GM23338 (cell line): ENCODE data around the gene TCP11L2. TPM values are rescaled to one million over a fixed set of nuclear protein-coding genes. Genes with fewer than 3 reads are reported as not detected.
A peak's percentile ranks its signal among the peaks of the same experiment; 100 is the strongest.

Experiments
- ATAC-seq: fragments of 200-7000 bp; cut with Tn5 transposase; 3 replicates; pipeline ENCODE4 v1.9.1; 2020
- DNase-seq: peaks from one replicate; pipeline ENCODE4 v3.0.0-alpha.2; 2015; ENCODE audit warnings: low spot score
- H2AFZ ChIP-seq: fragments of 200-600 bp; sonication (generic); 2 replicates; pipeline ENCODE4 v1.8.0; 2016; ENCODE audit warnings: antibody characterized with exemption, mild to moderate bottlenecking, moderate library complexity
- H3F3A ChIP-seq: fragments of 200-600 bp; sonication (generic); replicated peaks from 2 replicates; pipeline ENCODE4 v1.8.0; 2017; ENCODE audit warnings: antibody characterized with exemption, mixed run types, low read depth
- H3K27ac ChIP-seq: fragments of 200-600 bp; sonication (generic); 2 replicates; pipeline ENCODE4 v1.6.1; 2016; ENCODE audit warnings: low read depth
- H3K27me3 ChIP-seq: fragments of 200-600 bp; sonication (generic); 2 replicates; pipeline ENCODE4 v1.8.0; 2016; ENCODE audit warnings: mild to moderate bottlenecking, mixed run types, moderate library complexity; ENCODE audit not compliant: insufficient read depth
- H3K36me3 ChIP-seq: fragments of 200-600 bp; sonication (generic); 2 replicates; pipeline ENCODE4 v1.8.0; 2016; ENCODE audit warnings: mild to moderate bottlenecking; ENCODE audit not compliant: insufficient read depth
- H3K4me1 ChIP-seq: fragments of 200-600 bp; sonication (generic); 2 replicates; pipeline ENCODE4 v1.8.0; 2016; ENCODE audit warnings: mild to moderate bottlenecking, moderate library complexity; ENCODE audit not compliant: insufficient read depth
- H3K4me2 ChIP-seq: fragments of 200-600 bp; sonication (generic); 2 replicates; pipeline ENCODE4 v1.7.1; 2017; ENCODE audit warnings: mixed run types
- H3K4me3 ChIP-seq: fragments of 200-600 bp; sonication (generic); 2 replicates; pipeline ENCODE4 v1.6.1; 2016; ENCODE audit warnings: mixed run types
- H3K79me2 ChIP-seq: fragments of 200-600 bp; sonication (generic); replicated peaks from 2 replicates; pipeline ENCODE4 v1.8.0; 2017; ENCODE audit warnings: mild to moderate bottlenecking; ENCODE audit not compliant: insufficient read depth
- H3K9me2 ChIP-seq: fragments of 200-600 bp; sonication (generic); 2 replicates; pipeline ENCODE4 v1.8.0; 2017; ENCODE audit not compliant: insufficient read depth
- H4K20me1 ChIP-seq: fragments of 200-600 bp; sonication (generic); replicated peaks from 2 replicates; pipeline ENCODE4 v1.8.0; 2017; ENCODE audit warnings: mild to moderate bottlenecking; ENCODE audit not compliant: insufficient read depth
- H3K27ac Mint-ChIP-seq: 2 replicates; pipeline ENCODE4 v1.8.0; 2020; ENCODE audit warnings: inconsistent platforms, mild to moderate bottlenecking, moderate library complexity, mixed read lengths
- H3K27me3 Mint-ChIP-seq: 3 replicates; pipeline ENCODE4 v1.8.0; 2022; ENCODE audit warnings: low read depth, mild to moderate bottlenecking, moderate library complexity, mixed read lengths, inconsistent platforms; ENCODE audit not compliant: insufficient read depth, poor library complexity
- H3K36me3 Mint-ChIP-seq: 3 replicates; pipeline ENCODE4 v1.8.0; 2021; ENCODE audit warnings: low read depth, mild to moderate bottlenecking, inconsistent platforms, moderate library complexity, mixed read lengths
- H3K4me1 Mint-ChIP-seq: 3 replicates; pipeline ENCODE4 v1.8.0; 2020; ENCODE audit warnings: mild to moderate bottlenecking, inconsistent platforms, mixed read lengths
- H3K4me3 Mint-ChIP-seq: 3 replicates; pipeline ENCODE4 v1.8.0; 2021; ENCODE audit warnings: moderate library complexity, mild to moderate bottlenecking, inconsistent platforms, mixed read lengths
- H3K9me3 Mint-ChIP-seq: 3 replicates; pipeline ENCODE4 v1.8.0; 2020; ENCODE audit warnings: moderate library complexity, mild to moderate bottlenecking, inconsistent platforms, mixed read lengths
- CREB1 ChIP-seq: fragments of 250-450 bp; sonication (Bioruptor Pico); IDR thresholded peaks from 2 replicates; pipeline ENCODE4 v1.5.0; 2020; ENCODE audit warnings: low read depth, mild to moderate bottlenecking, moderate library complexity
- CTCF ChIP-seq, 2 experiments: fragments of 200-600 bp in 1 of 2; sonication (generic) in 1 of 2; conservative IDR thresholded peaks; 2 replicates each; pipeline versions ENCODE4 v1.5.1 to v1.6.1; 2016 to 2017; ENCODE audit warnings: antibody characterized with exemption in 2 of 2, low read depth in 2 of 2, mild to moderate bottlenecking in 2 of 2, moderate library complexity in 1 of 2
- EZH2 ChIP-seq: fragments of 200-600 bp; sonication (generic); IDR thresholded peaks from one replicate; pipeline ENCODE4 v1.8.0; 2017; ENCODE audit warnings: antibody characterized with exemption, mild to moderate bottlenecking, low read depth; ENCODE audit not compliant: unreplicated experiment
- EZH2phosphoT487 ChIP-seq: fragments of 200-600 bp; sonication (generic); IDR thresholded peaks from one replicate; pipeline ENCODE4 v1.8.1; 2018; ENCODE audit warnings: antibody characterized with exemption; ENCODE audit not compliant: unreplicated experiment
- JUNB ChIP-seq: IDR thresholded peaks from one replicate; pipeline ENCODE4 v1.6.1; 2016; ENCODE audit warnings: antibody characterized with exemption; ENCODE audit not compliant: unreplicated experiment
- NANOG ChIP-seq: IDR thresholded peaks from 2 replicates; pipeline ENCODE4 v1.6.1; 2016; ENCODE audit warnings: antibody characterized with exemption, borderline replicate concordance
- POLR2AphosphoS5 ChIP-seq: IDR thresholded peaks from 2 replicates; pipeline ENCODE4 v1.6.1; 2016; ENCODE audit warnings: antibody characterized with exemption, low read depth
- REST ChIP-seq: IDR thresholded peaks from one replicate; pipeline ENCODE4 v1.6.1; 2018; ENCODE audit warnings: antibody characterized with exemption; ENCODE audit not compliant: unreplicated experiment
- STAT1 ChIP-seq: IDR thresholded peaks from one replicate; pipeline ENCODE4 v1.6.1; 2016; ENCODE audit warnings: antibody characterized with exemption; ENCODE audit not compliant: unreplicated experiment
- ZNF114 ChIP-seq: fragments of 250-450 bp; sonication (Bioruptor Pico); IDR thresholded peaks from 2 replicates; pipeline ENCODE4 v1.5.0; 2020; ENCODE audit warnings: mild to moderate bottlenecking, moderate library complexity
- ZNF462 ChIP-seq: fragments of 250-450 bp; sonication (Bioruptor Pico); IDR thresholded peaks from 2 replicates; pipeline ENCODE4 v1.5.0; 2020; ENCODE audit warnings: mild to moderate bottlenecking, moderate library complexity
- polyA plus RNA-seq: library from polyadenylated mRNA; unstranded; fragments of >200 nt; fragmentation: Nextera tagmentation; extraction: Ambion mirVana; gene quantifications from 2 replicates; pipeline ENCODE4 v1.2.1, GENCODE V29; 2016
- total RNA-seq: library from RNA; depleted of rRNA; stranded (reverse); fragments of >200 nt; shearing (Covaris generic); gene quantifications from 2 replicates; pipeline ENCODE4 v1.2.3, GENCODE V29; 2014

TCP11L2 gene
- total and polyA plus RNA-seq, 2 experiments from 2014 or later: 1.4 to 4.4 TPM

GRCh38 chr12:106290666-106291065 is 11.9 kb upstream of the TCP11L2 start (continued):
- no peak for TF ChIP-seq EZH2phosphoT487
- no peak for TF ChIP-seq ZNF114 (CRISPR knock-in tag)
- no peak for TF ChIP-seq REST

- no peaks in the 10 kb centered on the region for H3K36me3 ChIP-seq
- no peak for TF ChIP-seq JUNB
- TF ChIP-seq ZNF462 (CRISPR knock-in tag): no peak
- no peak for TF ChIP-seq EZH2
- no peak for TF ChIP-seq CREB1 (CRISPR knock-in tag)
- TF ChIP-seq NANOG: no peak
- TF ChIP-seq POLR2AphosphoS5: no peak
- TF ChIP-seq CTCF (conservative IDR thresholded peaks at IDR 0.05; ENCODE audit: low read depth in 2 of 2): no peak
- no peak for TF ChIP-seq STAT1
- no peak for TF ChIP-seq EZH2phosphoT487
- no peak for TF ChIP-seq ZNF114 (CRISPR knock-in tag)
Measured at GRCh38 chr12:106291342-106291741, 11.2 kb upstream of the TCP11L2 start.

More at GRCh38 chr12:106291342-106291741, 11.2 kb upstream of the TCP11L2 start:
- DNase-seq (no peak), ATAC-seq (no peak)
- Histone ChIP-seq H3K27me3 (no peaks in the 10 kb centered on the region), H2AFZ (0 out of 2 replicates have a peak overlapping the region, but pooled peaks have one; percentile 28), H3F3A (no peaks in the 10 kb centered on the region), H3K4me3 (no peak overlapping the region), H3K79me2 (no peaks in the 10 kb centered on the region), H3K9me2 (no peaks in the 10 kb centered on the region), H3K27ac (no peak overlapping the region), H4K20me1 (no peaks in the 10 kb centered on the region), H3K4me1 (no peaks in the 10 kb centered on the region), H3K4me2 (no peak overlapping the region)
- H3K36me3 Mint-ChIP-seq: no peaks in the 10 kb centered on the region
- H3K4me1 Mint-ChIP-seq: no peaks in the 10 kb centered on the region
- H3K9me3 Mint-ChIP-seq: no peaks in the 10 kb centered on the region
- no peak overlapping the region for H3K4me3 Mint-ChIP-seq
- H3K27ac Mint-ChIP-seq: no peak overlapping the region
- no peaks in the 10 kb centered on the region for H3K27me3 Mint-ChIP-seq
